Skeletal muscle tissue (tissue), 4 donors: Measurements from ENCODE around the gene KCNK6. TPM values are rescaled to one million over a fixed set of nuclear protein-coding genes. Genes with fewer than 3 reads are reported as not detected.
A peak's percentile ranks its signal among the peaks of the same experiment; 100 is the strongest.

Source experiments
- H3K27ac ChIP-seq: one replicate; pipeline ENCODE4 v1.7.0; 2013; ENCODE audit warnings: mild to moderate bottlenecking, low read depth, low read length, inconsistent platforms
- H3K27me3 ChIP-seq, 3 donors: one replicate each; pipeline ENCODE4 v1.7.0; 2013; ENCODE audit warnings: low read length in 3 of 3; ENCODE audit not compliant: control insufficient read depth in 3 of 3, insufficient read depth in 3 of 3
- H3K36me3 ChIP-seq, 3 donors: one replicate each; pipeline ENCODE4 v1.7.0; 2013; ENCODE audit warnings: low read length in 3 of 3; ENCODE audit not compliant: control insufficient read depth in 3 of 3, insufficient read depth in 3 of 3
- H3K4me1 ChIP-seq, 3 donors: one replicate each; pipeline ENCODE4 v1.7.0; 2013; ENCODE audit warnings: low read length in 3 of 3, mild to moderate bottlenecking in 3 of 3; ENCODE audit not compliant: control insufficient read depth in 3 of 3, insufficient read depth in 3 of 3
- H3K4me3 ChIP-seq, 3 donors: one replicate each; pipeline ENCODE4 v1.7.0; 2013; ENCODE audit warnings: low read length in 3 of 3
- H3K9ac ChIP-seq, 3 donors: one replicate each; pipeline ENCODE4 v1.7.0; 2013; ENCODE audit warnings: low read length in 3 of 3, mild to moderate bottlenecking in 3 of 3, moderate library complexity in 2 of 3, low read depth in 1 of 3
- H3K9me3 ChIP-seq, 3 donors: one replicate each; pipeline ENCODE4 v1.7.0; 2013; ENCODE audit warnings: low read length in 3 of 3; ENCODE audit not compliant: control insufficient read depth in 3 of 3
- total RNA-seq: library from RNA; depleted of rRNA; stranded (reverse); fragments of >200 nt; gene quantifications from one replicate; pipeline ENCODE4 v1.2.3, GENCODE V29; 2014
- donor health status: Osteomylitis.

KCNK6 gene
- total RNA-seq, 1 donor from 2014 or later, result 1.6 TPM

DNA sequence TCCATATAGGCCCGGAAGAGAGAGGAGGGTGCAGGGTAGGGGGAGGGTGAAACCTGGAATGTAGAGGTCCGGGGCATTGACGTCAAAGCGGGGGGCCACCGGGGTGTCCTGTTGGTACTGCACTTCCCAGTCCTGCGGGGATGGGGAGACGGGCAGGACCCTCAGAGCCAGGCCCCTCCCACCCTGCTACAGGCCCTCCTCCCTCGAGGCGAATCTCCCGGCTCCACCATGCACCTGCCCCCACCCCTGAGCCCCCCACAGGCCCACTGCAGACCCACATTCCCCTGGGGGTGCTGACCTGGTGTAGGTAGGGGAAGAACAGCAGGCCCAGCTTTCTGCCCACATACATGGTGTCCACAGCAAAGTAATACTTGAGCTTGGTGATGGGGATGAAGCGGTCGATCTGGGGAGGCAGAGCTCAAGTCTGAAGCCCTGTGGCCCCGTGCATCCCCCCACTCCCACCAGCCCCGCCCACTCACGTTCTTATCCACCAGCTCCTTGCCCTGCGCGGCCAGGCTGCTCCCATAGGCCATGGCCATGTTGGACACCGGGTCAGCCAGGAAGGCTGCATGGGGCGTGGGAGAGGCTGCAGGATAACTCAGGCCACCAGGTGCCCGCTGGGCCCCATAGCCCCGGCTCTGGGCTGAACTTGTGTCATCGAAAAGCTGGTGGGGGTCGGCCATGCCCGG is 10.6 kb upstream of the KCNK6 start:
- H3K9me3 ChIP-seq, result no peaks in the 10 kb centered on the region
- H3K36me3 ChIP-seq, result peaks cover 15 to 25% (median 19%) of the 10 kb centered on the region in 3 donors
- no peak overlapping the region for H3K4me3 ChIP-seq
- no peak overlapping the region for H3K27ac ChIP-seq
- H3K9ac ChIP-seq, result no peak overlapping the region
- H3K4me1 ChIP-seq, result no peaks in the 10 kb centered on the region
- H3K27me3 ChIP-seq, result no peaks in the 10 kb centered on the region

DNA sequence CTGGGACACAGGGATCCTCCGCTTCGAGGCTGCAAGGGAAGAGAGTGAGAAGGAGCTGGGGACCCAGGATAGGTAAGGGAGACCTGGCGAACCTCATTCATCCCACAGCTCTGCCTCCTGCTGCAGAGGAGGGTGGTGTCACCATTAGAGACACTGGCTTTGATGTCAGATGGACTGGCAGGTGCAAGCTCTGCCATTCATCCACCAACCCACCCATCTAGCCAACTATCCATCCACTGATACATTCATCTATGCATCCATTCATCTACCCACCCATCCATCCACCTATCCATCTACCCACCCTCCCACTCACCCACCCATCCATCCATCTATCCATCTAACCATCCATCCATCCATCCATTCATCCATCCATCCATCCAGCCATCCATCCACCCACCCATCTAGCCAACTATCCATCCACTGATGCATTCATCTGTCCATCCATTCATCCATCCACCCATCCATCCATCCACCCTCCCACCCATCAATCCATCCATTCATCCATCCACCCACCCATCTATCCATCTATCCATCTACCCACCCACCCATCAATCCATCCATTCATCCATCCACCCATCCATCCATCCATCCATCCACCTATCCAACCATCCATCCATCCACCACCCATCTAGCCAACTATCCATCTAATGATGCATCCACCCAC is 9.9 kb upstream of the KCNK6 start:
- no peaks in the 10 kb centered on the region for H3K4me1 ChIP-seq
- H3K9me3 ChIP-seq, result no peaks in the 10 kb centered on the region
- no peaks in the 10 kb centered on the region for H3K27me3 ChIP-seq
- no peak overlapping the region for H3K27ac ChIP-seq
- peaks cover 15 to 25% (median 19%) of the 10 kb centered on the region in 3 donors for H3K36me3 ChIP-seq
- no peak overlapping the region for H3K9ac ChIP-seq
- no peak overlapping the region for H3K4me3 ChIP-seq

- Histone ChIP-seq H3K9me3 (no peaks in the 10 kb centered on the region), H3K36me3 (peaks cover 15 to 25% (median 19%) of the 10 kb centered on the region in 3 donors), H3K27ac (no peak overlapping the region), H3K4me1 (peaks cover 2 to 3% (median 2%) of the 10 kb centered on the region in 3 donors), H3K27me3 (no peaks in the 10 kb centered on the region), H3K4me3 (no peak overlapping the region), H3K9ac (no peak overlapping the region)
Measured at GRCh38 chr19:38310279-38310670, 9.4 kb upstream of the KCNK6 start.

- no peaks in the 10 kb centered on the region for H3K9me3 ChIP-seq
- peaks cover 15 to 23% (median 19%) of the 10 kb centered on the region in 3 donors for H3K36me3 ChIP-seq
- peaks cover 4 to 6% (median 5%) of the 10 kb centered on the region in 3 donors for H3K4me1 ChIP-seq
- no peaks in the 10 kb centered on the region for H3K27me3 ChIP-seq
- H3K4me3 ChIP-seq, result no peak overlapping the region
- no peak overlapping the region for H3K9ac ChIP-seq
- H3K27ac ChIP-seq, result no peak overlapping the region
Measured at GRCh38 chr19:38310986-38311385, 8.7 kb upstream of the KCNK6 start.

DNA sequence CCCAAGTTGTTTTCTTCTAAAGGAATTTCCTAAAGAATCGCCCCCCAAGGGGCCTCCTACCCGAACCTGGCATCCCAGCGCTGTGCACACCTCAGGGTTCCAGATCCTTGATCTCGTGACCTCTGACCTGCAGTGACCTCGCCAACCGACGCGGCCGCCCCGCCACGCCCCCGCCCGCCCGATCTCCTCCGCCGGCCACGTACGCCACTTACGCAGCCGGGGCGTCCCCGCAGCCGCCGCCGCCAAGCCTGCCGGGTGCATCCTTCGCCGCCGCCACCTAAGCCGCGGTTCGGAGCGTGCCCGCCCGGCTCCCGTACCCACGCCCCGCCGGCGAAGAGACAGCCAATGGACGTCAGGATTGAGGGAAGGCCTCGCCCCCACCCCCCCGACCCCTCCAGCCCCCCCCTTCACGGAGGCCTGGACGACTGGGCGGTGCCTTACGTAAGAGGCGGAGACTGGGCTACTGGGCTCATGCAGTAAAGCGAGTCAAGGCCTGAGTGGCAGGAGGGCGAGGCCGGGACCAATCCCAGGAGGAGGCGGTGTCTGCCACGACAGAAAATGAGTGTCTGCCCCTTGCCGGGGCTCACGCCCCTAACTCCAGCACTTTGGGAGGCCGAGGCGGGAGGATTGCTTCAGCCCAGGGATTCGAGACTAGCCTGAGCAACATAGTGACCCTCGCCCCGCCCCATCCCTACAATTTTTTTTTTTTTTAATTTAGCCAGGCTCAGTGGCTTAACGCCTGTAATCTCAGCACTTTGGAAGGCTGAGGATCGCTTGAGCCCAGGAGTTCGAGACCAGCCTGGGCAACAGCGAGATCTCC is 3.8 kb upstream of the KCNK6 start, which contains the start of gene YIF1B:
Gene YIF1B (minus strand): TSS at position 291 of the 820 bp plus-strand sequence. CDS start 30 bp downstream, at position 261.
- Histone ChIP-seq H3K36me3 (no peaks in the 10 kb centered on the region), H3K9me3 (no peaks in the 10 kb centered on the region), H3K27ac (peak within 1 kb of the TSS; percentile 84), H3K9ac (peak within 1 kb of the TSS; percentile 83 to 85 (median 83)), H3K4me1 (peaks cover 18 to 22% (median 21%) of the 10 kb centered on the region in 3 donors), H3K27me3 (peaks cover 0 to 18% (median 11%) of the 10 kb centered on the region in 3 donors), H3K4me3 (peak within 1 kb of the TSS; percentile 83 to 88 (median 88))

- Histone ChIP-seq H3K27me3 (peaks cover 0 to 18% (median 17%) of the 10 kb centered on the region in 3 donors), H3K9me3 (no peaks in the 10 kb centered on the region), H3K4me1 (peaks cover 18 to 24% (median 24%) of the 10 kb centered on the region in 3 donors), H3K36me3 (no peaks in the 10 kb centered on the region), H3K4me3 (peak overlapping the region; percentile 67 to 83 (median 70)), H3K27ac (peak overlapping the region; percentile 84), H3K9ac (peak overlapping the region; percentile 65 to 79 (median 78))
Measured at GRCh38 chr19:38316477-38317067, 3.1 kb upstream of the KCNK6 start.

- H3K4me1 ChIP-seq, result peaks cover 18 to 28% (median 24%) of the 10 kb centered on the region in 3 donors
- H3K9me3 ChIP-seq, result no peaks in the 10 kb centered on the region
- no peak overlapping the region for H3K27ac ChIP-seq
- peak overlapping the region in 1 of 3 donors; percentile 3 for H3K4me3 ChIP-seq
- H3K36me3 ChIP-seq, result no peaks in the 10 kb centered on the region
- H3K27me3 ChIP-seq, result peaks cover 0 to 23% (median 18%) of the 10 kb centered on the region in 3 donors
- no peak overlapping the region for H3K9ac ChIP-seq
Measured at GRCh38 chr19:38317104-38317612, 2.5 kb upstream of the KCNK6 start.

DNA sequence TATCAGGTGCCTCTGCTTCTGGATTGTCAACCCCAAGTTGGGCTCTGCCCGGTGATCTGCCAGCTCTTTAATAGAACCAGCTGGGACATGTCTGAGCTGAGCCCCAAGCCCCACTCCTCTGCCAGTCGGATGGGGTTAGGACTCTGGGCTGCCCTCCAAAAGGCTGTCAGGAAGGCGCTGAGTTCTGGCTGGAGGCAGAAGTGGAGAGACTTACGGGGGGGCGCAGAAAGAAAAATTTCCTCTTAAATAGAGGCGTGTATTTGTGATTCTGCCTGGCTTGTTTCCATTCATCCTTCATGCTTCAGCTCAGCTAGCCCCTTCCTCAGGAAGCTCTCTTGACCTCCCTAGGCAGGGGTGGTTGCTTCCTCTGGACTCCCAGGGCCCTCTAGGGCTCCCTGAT is 985 bp upstream of the KCNK6 start:
- Histone ChIP-seq H3K9me3 (no peaks in the 10 kb centered on the region), H3K27ac (no peak overlapping the region), H3K4me3 (no peak overlapping the region), H3K36me3 (no peaks in the 10 kb centered on the region), H3K4me1 (peaks cover 18 to 28% (median 24%) of the 10 kb centered on the region in 3 donors), H3K27me3 (peaks cover 0 to 23% (median 18%) of the 10 kb centered on the region in 3 donors), H3K9ac (no peak overlapping the region)

GRCh38 chr19:38320969-38321339 is 1.3 kb downstream of the KCNK6 start:
- Histone ChIP-seq H3K27me3 (peaks cover 0 to 23% (median 18%) of the 10 kb centered on the region in 3 donors), H3K9me3 (no peaks in the 10 kb centered on the region), H3K9ac (no peak overlapping the region), H3K36me3 (no peaks in the 10 kb centered on the region), H3K4me3 (no peak overlapping the region), H3K4me1 (peaks cover 12 to 22% (median 20%) of the 10 kb centered on the region in 3 donors), H3K27ac (no peak overlapping the region)
